Cardiac fibroblast (primary cell): ENCODE measurements around the gene SCG3.

Experiments
- DNase-seq, 2 donors: peaks; one replicate each; pipeline versions ENCODE4 v3.0.0 to v3.0.0-alpha.2; 2010; ENCODE audit warnings: low read depth in 2 of 2
- H3K4me3 ChIP-seq, 2 donors: replicated peaks in 1 of 2; 1 replicate in 1 of 2; 2 replicates in 1 of 2; pipeline ENCODE4 v1.5.1; 2011; ENCODE audit warnings: low read depth in 2 of 2, low read length in 2 of 2, mild to moderate bottlenecking in 2 of 2, moderate library complexity in 1 of 2
- CTCF ChIP-seq: IDR thresholded peaks from one replicate; pipeline ENCODE4 v1.5.1; 2011; ENCODE audit warnings: low read depth, mild to moderate bottlenecking, low read length, inconsistent platforms

Gene SCG3

DNA sequence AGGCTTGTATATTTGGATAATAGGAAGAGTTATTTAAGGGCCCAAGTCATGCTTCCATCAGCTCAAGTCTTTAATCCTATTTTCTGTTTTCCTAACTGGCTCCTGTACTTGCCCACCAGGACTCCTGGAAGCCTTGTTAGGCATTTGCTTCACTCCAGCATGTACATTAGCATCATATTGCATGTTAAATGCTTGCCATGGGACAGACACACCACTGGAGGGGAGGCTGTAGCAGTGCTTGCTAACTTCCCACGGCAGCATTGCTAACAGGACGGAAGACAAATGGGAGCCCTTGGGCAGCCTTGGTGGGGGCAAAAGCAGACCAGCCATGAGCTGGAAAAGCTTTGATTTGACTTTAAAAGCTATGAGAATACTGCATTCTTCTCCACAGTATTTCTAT, 76.1 kb downstream of the SCG3 start:
- no peak overlapping the region for H3K4me3 ChIP-seq
- TF ChIP-seq CTCF, result no peak
- DNase-seq, result no peak

DNA sequence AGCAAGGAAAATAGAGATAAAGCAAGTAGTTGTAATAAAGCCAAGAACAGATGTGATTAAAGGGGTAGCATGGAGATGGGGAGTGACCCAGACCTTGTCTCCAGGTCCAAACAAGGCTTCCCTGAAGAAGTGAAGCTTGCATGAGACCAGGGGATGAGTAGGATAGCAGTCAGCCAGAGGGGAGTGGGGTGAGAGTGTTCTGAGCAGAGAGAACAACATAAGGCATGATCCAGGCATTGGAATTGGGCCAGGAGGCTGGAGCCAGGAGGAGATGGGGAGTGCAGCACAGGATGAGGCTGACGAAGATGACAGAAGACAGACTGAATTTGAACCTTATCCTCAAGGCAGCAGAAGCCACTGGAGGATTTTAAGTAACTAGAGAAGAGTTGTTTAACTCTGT, 77.3 kb downstream of the SCG3 start:
- DNase-seq, result peak; percentile 76 to 82
- no peak for TF ChIP-seq CTCF
- no peak overlapping the region for H3K4me3 ChIP-seq

DNA sequence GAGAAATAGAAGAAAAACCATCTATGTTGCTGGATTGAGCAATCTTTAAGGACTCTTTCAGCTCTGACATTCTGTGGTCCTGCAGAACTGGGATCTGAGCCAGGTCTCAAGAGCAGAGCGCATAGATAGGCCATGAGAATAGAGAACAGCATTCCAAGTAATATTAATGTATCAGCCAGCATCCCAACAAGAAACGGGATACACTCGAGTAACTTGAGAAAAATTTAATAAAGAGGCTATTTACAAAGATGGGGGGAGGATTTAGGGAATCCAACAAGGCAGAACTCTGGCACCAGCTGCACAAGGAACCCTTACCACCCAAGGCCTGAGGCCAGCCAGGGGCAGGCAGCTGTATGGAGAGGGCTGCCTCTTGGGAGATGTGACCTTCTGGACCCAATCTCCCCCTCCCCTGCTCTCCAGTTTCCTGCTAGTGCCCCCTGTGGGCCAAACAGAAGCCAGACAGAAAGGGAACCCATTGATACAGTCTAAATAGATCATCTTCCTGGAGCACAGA, 78.3 kb downstream of the SCG3 start:
- DNase-seq, result peak; percentile 92 to 97
- H3K4me3 ChIP-seq, result no peak overlapping the region
- TF ChIP-seq CTCF, result peak; percentile 23

GRCh38 chr15:51760805-51761204, 79.5 kb downstream of the SCG3 start:
- H3K4me3 ChIP-seq, result no peak overlapping the region
- TF ChIP-seq CTCF, result no peak
- no peak for DNase-seq

DNA sequence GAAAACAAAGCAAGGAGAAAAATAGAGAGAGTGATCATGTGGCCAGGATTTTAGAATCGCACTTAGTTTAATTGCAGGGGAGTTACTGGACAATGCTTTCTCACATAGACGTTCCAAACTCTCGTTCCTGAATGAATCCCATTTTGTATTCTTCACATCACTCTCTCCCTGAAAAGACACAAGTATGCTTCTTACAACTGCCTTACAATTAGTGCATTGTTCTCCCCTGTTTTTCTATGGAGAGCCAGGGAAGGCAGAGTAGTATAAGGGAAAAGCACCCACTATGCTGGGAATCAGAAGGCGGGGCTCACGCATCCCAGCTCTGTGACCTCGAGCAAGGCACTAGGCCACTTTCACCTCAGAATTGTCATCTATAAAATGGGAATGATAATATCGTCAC, 84.4 kb downstream of the SCG3 start:
- no peak overlapping the region for H3K4me3 ChIP-seq
- TF ChIP-seq CTCF, result no peak
- DNase-seq, result no peak

GRCh38 chr15:51766341-51766740, 85.0 kb downstream of the SCG3 start:
- no peak for TF ChIP-seq CTCF
- no peak overlapping the region for H3K4me3 ChIP-seq
- no peak for DNase-seq

GRCh38 chr15:51768018-51768417, 86.7 kb downstream of the SCG3 start:
- no peak for TF ChIP-seq CTCF
- DNase-seq, result no peak

More at GRCh38 chr15:51768018-51768417, 86.7 kb downstream of the SCG3 start:
- H3K4me3 ChIP-seq, result no peak overlapping the region
